Activated naive CD4-positive, alpha-beta T cell treated with anti-CD3 and anti-CD28 coated beads, Interleukin-2, amount 10 ng/mL, durations not matched to agents 7 days and 5 days (primary cell): Measurements from ENCODE around the gene C20orf144.
A peak's percentile ranks its signal among the peaks of the same experiment; 100 is the strongest.
"Not testable (repeated sequence)": the region's sequence is repeated elsewhere in the genome, so short reads cannot be mapped to it uniquely, and the experiment has no call there.

Experiments used
- CTCF ChIA-PET: fragments of 350-600 bp; sonication (Branson Sonifier 250); formaldehyde crosslinking; loops from one replicate; lab custom pipeline; 2021; ENCODE audit warnings: antibody characterized with exemption; lab: Charles Lee
- DNase-seq: peaks from one replicate; pipeline ENCODE4 v3.0.0-alpha.2; 2020
- H3K27ac Mint-ChIP-seq: one replicate; pipeline ENCODE4 v1.8.0; 2021; ENCODE audit warnings: mild to moderate bottlenecking, moderate library complexity, mixed read lengths
- H3K27me3 Mint-ChIP-seq: one replicate; pipeline ENCODE4 v1.8.0; 2021; ENCODE audit warnings: mild to moderate bottlenecking, mixed read lengths
- H3K36me3 Mint-ChIP-seq: one replicate; pipeline ENCODE4 v1.8.0; 2021; ENCODE audit warnings: mixed read lengths
- H3K4me1 Mint-ChIP-seq: one replicate; pipeline ENCODE4 v1.8.0; 2021; ENCODE audit warnings: mixed read lengths
- H3K4me3 Mint-ChIP-seq: one replicate; pipeline ENCODE4 v1.8.0; 2021; ENCODE audit warnings: mild to moderate bottlenecking, moderate library complexity, mixed read lengths
- H3K9me3 Mint-ChIP-seq: one replicate; pipeline ENCODE4 v1.8.0; 2021; ENCODE audit warnings: mixed read lengths

C20orf144 gene

DNA sequence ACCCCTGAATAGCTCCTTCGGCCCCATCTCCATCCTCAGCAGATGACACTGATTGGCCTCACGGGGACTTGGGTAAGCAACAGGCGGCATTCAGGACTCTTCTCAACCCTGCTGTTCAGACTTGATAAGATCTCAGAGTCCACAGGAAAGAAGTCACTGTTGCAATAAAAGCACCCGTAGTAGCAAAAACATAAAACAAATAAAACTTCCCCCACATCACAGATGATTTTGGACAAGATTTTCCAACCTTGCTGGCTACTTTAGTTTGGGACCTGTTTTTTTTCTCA, 17.1 kb upstream of the C20orf144 start:
- Mint-ChIP-seq H3K9me3 (no peaks in the 10 kb centered on the region), H3K27ac (no peak overlapping the region), H3K36me3 (peaks cover 21% of the 10 kb centered on the region), H3K4me1 (peaks cover 7% of the 10 kb centered on the region), H3K27me3 (no peaks in the 10 kb centered on the region), H3K4me3 (no peak overlapping the region)
- CTCF ChIA-PET = no interaction called here
- DNase-seq = no peak

DNA sequence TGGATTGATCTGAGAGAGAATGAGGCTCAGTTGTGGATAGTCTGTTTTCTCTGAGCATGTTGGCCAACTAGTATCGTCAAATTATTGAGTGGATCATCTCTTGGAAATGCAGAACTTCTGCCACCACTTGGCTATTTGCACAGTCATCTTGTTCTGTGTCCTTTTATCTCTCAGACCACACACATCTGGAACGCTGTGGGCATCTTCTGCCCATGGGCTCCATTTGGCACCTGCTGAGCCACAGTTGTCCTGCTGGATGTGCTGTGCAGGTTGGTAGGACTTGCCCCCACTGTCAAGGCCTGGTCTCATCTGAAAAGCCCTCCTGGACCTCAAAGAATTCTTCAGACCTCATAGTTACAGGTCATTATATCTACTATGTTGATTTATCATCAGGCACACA, 16.7 kb upstream of the C20orf144 start:
- CTCF ChIA-PET = no interaction called here
- no peak for DNase-seq
- Mint-ChIP-seq H3K4me3 (no peak overlapping the region), H3K27ac (no peak overlapping the region), H3K9me3 (no peaks in the 10 kb centered on the region), H3K27me3 (no peaks in the 10 kb centered on the region), H3K36me3 (peaks cover 18% of the 10 kb centered on the region), H3K4me1 (peaks cover 5% of the 10 kb centered on the region)

DNA sequence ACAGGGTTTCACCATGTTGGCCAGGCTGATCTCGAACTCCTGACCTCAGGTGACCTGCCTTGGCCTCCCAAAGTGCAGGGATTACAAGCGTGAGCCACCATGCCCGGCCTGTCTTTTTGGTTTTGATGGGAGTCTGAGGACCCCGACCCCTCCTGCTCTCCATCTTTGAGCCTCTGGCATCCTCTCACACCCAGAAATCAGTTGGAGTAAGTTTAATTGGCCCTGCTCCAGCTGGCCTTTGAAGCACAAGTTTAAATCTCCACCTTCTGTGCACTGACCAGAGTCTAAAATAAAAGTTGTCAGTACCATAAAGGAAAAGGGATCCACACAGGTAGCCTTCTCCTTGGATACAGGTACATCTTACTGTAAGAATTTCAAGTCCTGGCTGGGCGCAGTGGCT, 15.9 kb upstream of the C20orf144 start:
- Mint-ChIP-seq H3K9me3 (no peaks in the 10 kb centered on the region), H3K36me3 (peaks cover 16% of the 10 kb centered on the region)

DNA sequence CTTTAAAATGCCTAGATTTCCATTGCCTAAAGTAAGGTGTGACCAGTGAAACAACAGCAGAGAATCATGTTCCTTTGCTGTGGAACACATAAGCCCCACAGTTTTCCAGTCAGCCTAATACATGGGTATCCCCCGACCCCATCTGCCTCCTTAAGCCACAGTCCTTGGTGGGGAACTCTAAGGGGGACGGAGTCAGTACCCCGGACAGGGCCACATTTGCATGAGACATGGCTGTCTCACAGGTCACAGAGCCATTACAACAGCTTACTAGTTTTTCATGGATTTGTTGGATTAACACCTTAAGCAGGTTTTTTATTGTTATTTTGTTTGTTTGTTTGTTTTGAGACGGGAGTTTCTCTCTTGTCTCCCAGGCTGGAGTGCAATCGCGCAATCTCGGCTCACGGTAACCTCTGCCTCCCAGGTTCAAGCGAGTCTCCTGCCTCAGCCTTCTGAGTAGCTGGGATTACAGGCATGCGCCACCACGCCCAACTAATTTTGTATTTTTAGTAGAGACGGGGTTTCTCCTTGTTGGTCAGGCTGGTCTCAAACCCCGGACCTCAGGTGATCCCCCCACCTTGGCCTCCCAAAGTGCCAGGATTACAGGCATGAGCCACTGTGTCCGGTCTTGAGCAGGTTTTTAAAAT, 15.0 kb upstream of the C20orf144 start:
- H3K27ac Mint-ChIP-seq, H3K9me3 Mint-ChIP-seq, H3K4me3 Mint-ChIP-seq, H3K27me3 Mint-ChIP-seq, H3K4me1 Mint-ChIP-seq: not testable (repeated sequence)
- peak; percentile 16 for DNase-seq
- CTCF ChIA-PET = interaction anchor here (1.4 kb wide), 1 partner anchor 21 kb away, joined by 4 read pairs; no protein-coding TSS in a partner anchor
- H3K36me3 Mint-ChIP-seq = peaks cover 14% of the 10 kb centered on the region

More for the DNA sequence above, 15.9 kb upstream of the C20orf144 start:
- no peak for DNase-seq
- H3K27me3 Mint-ChIP-seq = no peaks in the 10 kb centered on the region
- CTCF ChIA-PET = no interaction called here
- no peak overlapping the region for H3K4me3 Mint-ChIP-seq
- no peak overlapping the region for H3K27ac Mint-ChIP-seq
- peaks cover 5% of the 10 kb centered on the region for H3K4me1 Mint-ChIP-seq

DNA sequence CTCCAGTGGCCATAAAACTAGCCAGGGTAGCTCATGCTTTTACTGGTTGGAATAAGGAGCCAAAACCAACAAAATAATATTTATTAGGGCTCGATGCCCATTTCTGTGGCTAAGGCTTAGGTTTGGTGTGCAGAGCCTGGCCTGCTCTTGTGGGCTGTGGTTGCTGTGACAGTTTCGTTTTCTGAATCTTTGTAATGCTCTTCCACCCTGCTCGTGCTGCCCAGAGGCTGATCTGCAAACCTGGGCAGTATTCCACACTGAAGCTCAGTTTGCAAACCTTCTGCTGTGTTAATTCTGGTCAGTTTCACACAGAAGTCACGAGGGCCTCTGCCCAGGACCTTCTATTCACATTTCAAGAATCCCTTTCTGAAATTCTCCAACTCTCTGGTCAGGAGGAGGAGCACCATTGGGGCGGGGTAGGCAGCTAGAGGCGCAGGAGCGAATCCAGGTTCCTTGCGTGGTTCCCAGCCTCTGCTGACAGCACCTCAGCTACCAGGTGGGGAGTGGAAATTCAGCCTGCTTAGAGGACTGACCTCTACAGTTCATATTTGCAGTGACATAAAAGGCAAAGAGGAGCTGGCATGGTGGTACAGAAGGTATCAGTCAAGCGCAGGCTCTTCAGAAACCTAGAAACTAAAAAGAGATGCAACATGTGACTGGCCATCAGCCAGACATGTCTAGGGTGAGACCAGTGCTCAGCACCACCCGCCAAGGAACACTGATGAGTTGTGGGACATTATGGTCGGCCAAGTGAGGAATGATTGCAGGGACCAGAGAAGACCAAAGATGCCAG, 14.3 kb upstream of the C20orf144 start:
- no peak overlapping the region for H3K4me3 Mint-ChIP-seq
- H3K27ac Mint-ChIP-seq = no peak overlapping the region
- peaks cover 14% of the 10 kb centered on the region for H3K36me3 Mint-ChIP-seq
- peaks cover 7% of the 10 kb centered on the region for H3K4me1 Mint-ChIP-seq
- CTCF ChIA-PET = interaction anchor here (0.9 to 1.4 kb wide), 3 partner anchors 16 to 181 kb away, joined by 4 to 5 read pairs (median 5); no protein-coding TSS in a partner anchor
- no peaks in the 10 kb centered on the region for H3K9me3 Mint-ChIP-seq
- peak; percentile 20 for DNase-seq
- no peaks in the 10 kb centered on the region for H3K27me3 Mint-ChIP-seq

DNA sequence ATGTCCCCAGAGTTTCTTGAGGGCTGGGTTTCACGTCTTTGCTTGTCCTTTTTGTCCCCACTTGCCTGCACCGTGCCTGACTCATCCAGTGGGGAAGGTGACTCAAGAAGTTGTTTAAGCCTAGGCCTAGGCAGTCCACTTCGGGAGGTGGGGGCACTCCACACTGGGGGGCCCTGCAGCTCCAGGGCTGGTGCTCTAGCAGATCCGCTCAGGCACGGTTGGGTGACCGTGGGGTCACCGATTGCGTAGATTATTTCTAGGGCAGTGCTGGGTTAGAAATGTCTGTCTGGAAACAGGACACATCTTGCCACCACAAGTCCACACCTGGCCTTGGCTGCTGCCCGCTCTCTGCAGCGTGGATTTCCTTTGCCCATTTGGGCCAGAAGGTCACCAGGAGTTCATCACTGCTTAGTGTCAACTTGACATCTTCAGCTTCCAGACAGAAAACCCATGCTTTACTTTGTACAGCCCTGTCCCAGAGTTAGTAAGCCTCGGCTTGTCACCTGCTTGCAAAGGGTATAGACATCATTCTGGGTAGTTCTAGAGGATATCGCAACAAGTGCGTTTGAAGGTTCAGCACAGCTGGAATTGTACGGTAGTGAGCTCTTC, 13.6 kb upstream of the C20orf144 start:
- CTCF ChIA-PET = interaction anchor here (0.9 to 1.0 kb wide), 2 partner anchors 15 to 182 kb away, joined by 5 read pairs; no protein-coding TSS in a partner anchor
- DNase-seq = peak; percentile 11
- no peaks in the 10 kb centered on the region for H3K9me3 Mint-ChIP-seq
- H3K4me3 Mint-ChIP-seq = no peak overlapping the region
- peaks cover 14% of the 10 kb centered on the region for H3K36me3 Mint-ChIP-seq
- H3K27me3 Mint-ChIP-seq = peaks cover 5% of the 10 kb centered on the region
- H3K27ac Mint-ChIP-seq = no peak overlapping the region
- peaks cover 12% of the 10 kb centered on the region for H3K4me1 Mint-ChIP-seq

DNA sequence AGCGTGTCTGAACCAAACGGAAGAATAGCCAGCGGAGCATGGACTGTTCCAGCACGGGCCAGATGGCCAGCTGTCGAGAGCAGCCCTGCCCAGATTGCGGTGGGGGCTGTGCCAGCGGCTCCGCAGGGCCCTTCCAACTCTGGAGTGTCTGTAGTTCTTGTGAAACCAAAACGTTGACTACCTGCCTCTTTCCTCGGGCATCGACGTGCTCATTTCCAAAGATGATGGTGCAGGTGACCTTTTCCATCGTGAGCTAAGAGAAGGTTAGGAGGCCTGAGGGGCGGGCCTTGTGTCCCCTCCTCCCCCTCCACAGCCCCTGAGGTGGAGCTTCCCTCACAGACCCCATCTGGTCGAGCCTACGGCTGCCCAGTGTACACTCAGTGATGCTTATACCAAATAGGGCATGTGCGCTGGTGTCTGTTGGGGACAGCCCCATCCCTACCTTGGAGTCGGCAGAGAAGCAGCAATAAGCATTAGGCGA, 12.9 kb upstream of the C20orf144 start:
- CTCF ChIA-PET = no interaction called here
- Mint-ChIP-seq H3K27ac (no peak overlapping the region), H3K9me3 (no peaks in the 10 kb centered on the region), H3K36me3 (peaks cover 14% of the 10 kb centered on the region), H3K4me3 (no peak overlapping the region), H3K4me1 (peaks cover 12% of the 10 kb centered on the region), H3K27me3 (peaks cover 5% of the 10 kb centered on the region)
- peak; percentile 10 for DNase-seq

DNA sequence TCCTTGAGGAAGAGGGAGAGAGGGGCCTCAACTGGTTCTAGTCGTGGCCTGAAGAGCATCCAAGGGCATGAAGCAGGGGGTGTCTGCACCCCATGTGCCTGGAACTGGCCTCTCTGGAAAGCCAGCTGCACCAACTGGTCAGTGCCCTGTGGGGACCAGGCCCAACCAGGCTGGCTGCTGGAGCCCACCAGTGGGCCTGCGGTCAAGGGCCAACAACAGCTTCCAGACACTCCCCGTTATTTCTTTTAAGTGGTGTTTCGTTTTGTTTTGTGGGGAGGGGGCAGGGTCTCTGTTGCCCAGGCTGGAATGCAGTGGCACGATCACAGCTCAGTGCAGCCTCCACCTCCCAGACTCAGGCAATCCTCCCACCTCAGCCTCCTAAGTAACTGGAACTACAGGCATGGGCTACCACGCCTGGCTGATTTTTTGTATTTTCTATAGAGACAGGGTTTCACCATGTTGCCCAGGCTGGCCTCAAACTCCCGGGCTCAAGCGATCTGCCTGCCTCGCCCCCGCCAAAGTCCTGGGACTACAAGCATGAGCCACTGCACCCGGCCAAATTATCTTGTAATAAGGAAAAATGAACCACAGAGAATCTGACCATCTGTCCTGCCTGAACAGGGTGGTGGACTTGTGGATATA, 11.9 kb upstream of the C20orf144 start:
- CTCF ChIA-PET = no interaction called here
- H3K27ac Mint-ChIP-seq = no peak overlapping the region
- peaks cover 7% of the 10 kb centered on the region for H3K36me3 Mint-ChIP-seq
- no peak overlapping the region for H3K4me3 Mint-ChIP-seq
- H3K4me1 Mint-ChIP-seq = peaks cover 12% of the 10 kb centered on the region
- no peaks in the 10 kb centered on the region for H3K9me3 Mint-ChIP-seq
- H3K27me3 Mint-ChIP-seq = peaks cover 5% of the 10 kb centered on the region
- DNase-seq = peak; percentile 19

DNA sequence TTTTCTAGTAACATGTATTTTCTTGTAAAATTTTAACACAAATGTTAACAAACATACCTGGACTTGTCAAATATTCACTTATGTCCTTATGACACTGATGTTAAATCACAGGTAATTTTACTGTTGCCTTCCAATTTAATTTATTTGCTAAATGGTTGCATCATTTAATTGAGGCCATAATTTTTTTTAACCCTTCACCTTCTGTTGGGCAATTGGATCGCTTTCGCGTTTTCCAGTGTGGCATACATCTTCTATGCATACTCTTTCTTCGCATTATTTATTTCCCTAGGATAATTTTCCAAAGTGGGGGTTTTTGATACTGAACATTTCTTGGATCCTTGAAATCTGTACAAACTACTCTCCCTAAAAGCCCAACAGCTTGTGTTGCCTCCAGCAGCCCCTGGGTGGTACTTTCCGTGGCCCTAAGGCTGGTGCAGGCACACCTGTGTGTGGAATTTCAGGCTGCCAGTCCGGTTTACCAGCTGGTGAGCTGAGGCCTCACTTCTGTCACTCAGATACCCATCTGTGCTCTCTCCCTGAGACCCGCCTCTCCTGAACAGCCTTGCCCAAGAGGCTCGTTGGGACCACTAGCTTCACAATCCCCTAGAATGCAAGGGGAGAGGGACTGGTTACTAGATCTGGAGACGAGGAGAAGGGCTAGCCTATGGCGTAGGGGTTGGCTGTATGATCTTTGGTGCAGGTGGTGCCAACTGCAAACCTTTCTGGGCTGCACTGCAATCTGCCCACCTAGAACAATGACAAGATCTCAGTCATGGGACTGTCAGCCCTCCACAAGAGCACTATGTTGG, 11.2 kb upstream of the C20orf144 start:
- DNase-seq = no peak
- peaks cover 5% of the 10 kb centered on the region for H3K27me3 Mint-ChIP-seq
- H3K9me3 Mint-ChIP-seq = no peaks in the 10 kb centered on the region
- CTCF ChIA-PET = interaction anchor here (1.4 kb wide), 1 partner anchor 8 kb away, joined by 4 read pairs; no protein-coding TSS in a partner anchor
- H3K4me3 Mint-ChIP-seq = no peak overlapping the region
- peaks cover 12% of the 10 kb centered on the region for H3K4me1 Mint-ChIP-seq
- H3K27ac Mint-ChIP-seq = no peak overlapping the region
- peaks cover 3% of the 10 kb centered on the region for H3K36me3 Mint-ChIP-seq

DNA sequence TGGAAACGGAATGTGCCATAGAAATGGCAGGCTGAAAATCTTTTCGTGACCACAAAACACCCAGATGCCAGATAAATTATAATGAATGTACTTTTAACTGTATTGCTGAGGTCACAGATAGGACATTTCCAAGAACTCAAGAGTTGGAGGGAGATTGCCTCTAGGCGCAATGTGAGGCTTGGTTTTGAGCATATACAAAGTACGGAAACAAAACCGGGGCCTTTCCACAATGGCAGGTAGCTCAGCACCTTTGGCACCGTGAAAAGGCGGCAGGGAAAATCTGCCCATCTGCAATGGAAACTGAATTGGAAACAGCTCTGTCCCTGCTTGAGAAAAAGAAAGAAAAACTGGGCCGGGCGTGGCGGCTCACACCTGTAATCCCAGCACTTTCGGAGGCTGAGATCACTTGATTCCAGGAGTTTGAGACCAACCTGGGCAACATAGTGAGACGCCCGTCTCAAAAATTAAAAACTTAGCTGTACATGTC, 10.5 kb upstream of the C20orf144 start:
- Mint-ChIP-seq H3K36me3 (peaks cover 3% of the 10 kb centered on the region), H3K4me3 (no peak overlapping the region), H3K27me3 (peaks cover 5% of the 10 kb centered on the region), H3K27ac (no peak overlapping the region), H3K9me3 (no peaks in the 10 kb centered on the region), H3K4me1 (peaks cover 12% of the 10 kb centered on the region)
- CTCF ChIA-PET = interaction anchor here (1.4 kb wide), 1 partner anchor 9 kb away, joined by 4 read pairs; no protein-coding TSS in a partner anchor
- DNase-seq = no peak

DNA sequence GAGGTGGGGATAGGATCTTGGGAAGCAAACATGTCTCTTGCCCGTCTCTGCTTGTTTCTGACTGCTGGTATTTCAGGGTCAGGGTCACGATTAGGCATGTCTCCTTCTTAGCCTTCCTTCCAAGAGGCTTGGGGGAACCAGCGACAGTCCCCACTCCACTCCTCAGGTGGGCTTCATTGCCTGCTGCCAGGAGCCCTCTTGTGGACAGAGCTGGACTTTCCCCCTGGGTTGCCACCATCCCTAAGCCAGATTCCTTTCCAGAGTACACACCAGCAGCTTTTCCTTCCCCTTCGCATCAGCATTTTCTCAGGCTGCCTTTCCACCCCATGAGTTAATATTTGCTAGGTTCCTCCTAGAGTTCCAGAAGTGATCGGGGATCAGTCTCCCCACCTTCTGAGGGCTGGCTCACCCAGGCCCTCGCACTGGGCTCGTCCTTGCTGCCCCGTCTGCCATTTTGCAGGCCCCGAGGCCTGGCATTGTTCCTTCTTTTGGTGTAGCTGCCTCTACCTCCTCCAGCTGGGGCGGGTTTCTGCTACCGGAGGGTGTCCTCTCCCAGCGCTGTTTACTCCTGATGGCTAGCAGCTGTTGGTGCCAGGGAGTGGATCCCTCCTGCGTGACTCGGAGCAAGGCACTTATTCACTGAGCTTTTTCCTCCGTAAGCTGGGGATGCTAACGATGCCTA, 8.8 kb upstream of the C20orf144 start:
- DNase-seq = peak; percentile 64
- CTCF ChIA-PET = interaction anchor here (0.7 to 3.9 kb wide), 7 partner anchors 9 to 199 kb away, joined by 3 to 22 read pairs (median 6); partner anchors contain the start of genes ACTL10 and C20orf144
- peaks cover 5% of the 10 kb centered on the region for H3K27me3 Mint-ChIP-seq
- H3K27ac Mint-ChIP-seq = no peak overlapping the region
- peaks cover 7% of the 10 kb centered on the region for H3K4me1 Mint-ChIP-seq
- H3K9me3 Mint-ChIP-seq = no peaks in the 10 kb centered on the region
- no peak overlapping the region for H3K4me3 Mint-ChIP-seq
- no peaks in the 10 kb centered on the region for H3K36me3 Mint-ChIP-seq

DNA sequence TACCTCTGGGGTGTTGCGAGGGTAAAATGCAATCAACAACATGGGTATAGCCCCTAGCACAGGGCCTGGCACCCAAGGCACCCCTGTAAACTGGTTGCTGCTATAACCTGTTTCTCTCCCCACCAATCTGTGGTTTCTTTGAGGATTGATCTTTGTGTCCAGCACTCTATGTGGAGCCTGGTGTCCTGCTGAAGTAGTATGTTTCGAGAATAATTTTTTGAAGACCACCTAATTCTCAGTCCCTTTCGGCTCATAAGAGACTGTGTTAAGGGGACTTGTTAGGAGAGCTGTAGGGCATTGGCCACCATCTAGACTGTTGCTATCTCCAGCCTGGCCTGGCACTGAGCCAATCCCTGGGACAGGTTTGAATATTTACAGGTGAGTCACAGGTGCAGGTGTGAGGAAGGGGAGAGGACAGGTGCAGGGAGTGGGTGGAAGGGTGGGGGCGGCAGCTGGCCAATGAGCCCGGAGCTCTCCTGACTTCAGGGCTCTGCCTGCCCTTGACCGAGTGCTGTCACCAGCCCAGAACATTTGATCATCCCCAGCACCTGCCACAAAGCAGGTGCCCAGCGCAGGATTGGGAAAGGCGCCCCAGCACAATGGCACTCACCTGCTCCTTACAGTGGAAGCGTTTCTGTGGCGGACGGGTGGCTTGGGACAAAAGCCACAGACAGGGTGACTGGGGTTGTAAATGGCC, 8.1 kb upstream of the C20orf144 start:
- CTCF ChIA-PET = interaction anchor here (0.7 to 3.9 kb wide), 6 partner anchors 8 to 200 kb away, joined by 3 to 22 read pairs (median 6); partner anchors contain the start of genes ACTL10 and C20orf144
- Mint-ChIP-seq H3K9me3 (no peaks in the 10 kb centered on the region), H3K36me3 (peaks cover 3% of the 10 kb centered on the region), H3K4me3 (no peak overlapping the region), H3K27ac (no peak overlapping the region), H3K27me3 (peaks cover 5% of the 10 kb centered on the region), H3K4me1 (peaks cover 7% of the 10 kb centered on the region)
- no peak for DNase-seq
